HEK293 (cell line): Measurements from ENCODE around the gene NLRX1.

Experiments
- GLIS1 ChIP-seq: fragments of 450-650 bp; formaldehyde crosslinking; IDR thresholded peaks from 2 replicates; pipeline ENCODE4 v1.5.1; 2016; ENCODE audit warnings: missing biosample characterization, missing genetic modification characterization
- KLF10 ChIP-seq: fragments of 450-650 bp; IDR thresholded peaks from 2 replicates; pipeline ENCODE4 v1.5.1; 2018; ENCODE audit warnings: missing biosample characterization, mild to moderate bottlenecking, missing genetic modification characterization
- MEIS1 ChIP-seq: sonication (generic); formaldehyde crosslinking; IDR thresholded peaks from 2 replicates; pipeline ENCODE4 v1.8.1; 2022; ENCODE audit warnings: missing genetic modification reagents, mild to moderate bottlenecking, borderline replicate concordance
- SALL2 ChIP-seq: fragments of 450-650 bp; formaldehyde crosslinking; IDR thresholded peaks from 2 replicates; pipeline ENCODE4 v1.5.0; 2017; ENCODE audit warnings: missing biosample characterization, mild to moderate bottlenecking, missing genetic modification characterization, borderline replicate concordance
- ZEB2 ChIP-seq: fragments of 450-650 bp; formaldehyde crosslinking; IDR thresholded peaks from 2 replicates; pipeline ENCODE4 v1.5.1; 2016; ENCODE audit warnings: missing biosample characterization, missing genetic modification characterization
- ZNF10 ChIP-seq: fragments of 450-650 bp; formaldehyde crosslinking; IDR thresholded peaks from 2 replicates; pipeline ENCODE4 v1.5.1; 2017; ENCODE audit warnings: missing biosample characterization, missing genetic modification characterization
- ZNF138 ChIP-seq: fragments of 450-650 bp; formaldehyde crosslinking; IDR thresholded peaks from 2 replicates; pipeline ENCODE4 v1.5.1; 2016; ENCODE audit warnings: missing biosample characterization, missing genetic modification characterization, borderline replicate concordance
- ZNF19 ChIP-seq: fragments of 450-650 bp; formaldehyde crosslinking; IDR thresholded peaks from 2 replicates; pipeline ENCODE4; 2016; ENCODE audit warnings: missing biosample characterization, missing genetic modification characterization, low read depth
- ZNF350 ChIP-seq: fragments of 450-650 bp; formaldehyde crosslinking; IDR thresholded peaks from 2 replicates; pipeline ENCODE4 v1.5.0; 2017; ENCODE audit warnings: missing biosample characterization, mild to moderate bottlenecking, missing genetic modification characterization
- ZNF391 ChIP-seq: fragments of 450-650 bp; formaldehyde crosslinking; IDR thresholded peaks from 2 replicates; pipeline ENCODE4 v1.5.1; 2016; ENCODE audit warnings: low read depth, missing biosample characterization, missing genetic modification characterization, borderline replicate concordance
- ZNF416 ChIP-seq: fragments of 450-650 bp; formaldehyde crosslinking; IDR thresholded peaks from 2 replicates; pipeline ENCODE4 v1.5.1; 2016; ENCODE audit warnings: missing biosample characterization, missing genetic modification characterization
- ZNF548 ChIP-seq: fragments of 450-650 bp; formaldehyde crosslinking; IDR thresholded peaks from 2 replicates; pipeline ENCODE4 v1.5.1; 2016; ENCODE audit warnings: missing biosample characterization, missing genetic modification characterization
- ZNF658 ChIP-seq: fragments of 450-650 bp; formaldehyde crosslinking; IDR thresholded peaks from 2 replicates; pipeline ENCODE4; 2016; ENCODE audit warnings: missing biosample characterization, missing genetic modification characterization
- ZNF670 ChIP-seq: fragments of 450-650 bp; formaldehyde crosslinking; IDR thresholded peaks from 2 replicates; pipeline ENCODE4 v1.5.1; 2016; ENCODE audit warnings: missing biosample characterization, missing genetic modification characterization, low read depth
- ZNF707 ChIP-seq: fragments of 450-650 bp; formaldehyde crosslinking; IDR thresholded peaks from 2 replicates; pipeline ENCODE4 v1.5.1; 2016; ENCODE audit warnings: missing biosample characterization, missing genetic modification characterization
- TF ChIP-seq, protein P1 (sequence below): fragments of 450-650 bp; formaldehyde crosslinking; IDR thresholded peaks from 2 replicates; pipeline ENCODE4 v1.5.1; 2016; ENCODE audit warnings: missing biosample characterization, missing genetic modification characterization, borderline replicate concordance
- TF ChIP-seq, protein P2 (sequence below): fragments of 450-650 bp; formaldehyde crosslinking; IDR thresholded peaks from 2 replicates; pipeline ENCODE4 v1.5.1; 2016; ENCODE audit warnings: missing biosample characterization, missing genetic modification characterization
- TF ChIP-seq, protein P3 (sequence below): fragments of 450-650 bp; formaldehyde crosslinking; IDR thresholded peaks from 2 replicates; pipeline ENCODE4 v1.5.1; 2017; ENCODE audit warnings: missing biosample characterization, mild to moderate bottlenecking, missing genetic modification characterization, moderate library complexity
- TF ChIP-seq, protein P4 (sequence below): fragments of 450-650 bp; formaldehyde crosslinking; optimal IDR thresholded peaks from 2 replicates; pipeline ENCODE3; 2016; ENCODE audit warnings: missing biosample characterization, mild to moderate bottlenecking, missing genetic modification characterization
- TF ChIP-seq, protein P5 (sequence below): fragments of 450-650 bp; IDR thresholded peaks from 2 replicates; pipeline ENCODE4 v1.5.1; 2018; ENCODE audit warnings: missing biosample characterization, missing genetic modification characterization

The NLRX1 gene

DNA sequence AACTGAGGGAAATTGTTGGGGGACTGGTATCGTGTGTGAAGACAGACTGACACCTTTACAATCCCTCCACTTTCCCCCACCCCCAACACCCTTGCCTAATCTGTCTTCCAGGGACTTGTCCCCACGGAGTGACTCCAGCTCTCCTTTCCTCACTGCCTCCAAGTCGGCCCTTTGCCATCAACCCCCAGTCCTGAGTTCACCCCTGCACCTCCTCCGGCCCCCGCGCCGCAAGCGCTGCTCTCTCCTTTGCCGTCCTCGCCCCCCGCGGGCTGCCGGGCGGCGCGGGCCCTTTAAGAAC, 19.9 kb upstream of the NLRX1 start (continued):
- TF ChIP-seq, protein P1, sequence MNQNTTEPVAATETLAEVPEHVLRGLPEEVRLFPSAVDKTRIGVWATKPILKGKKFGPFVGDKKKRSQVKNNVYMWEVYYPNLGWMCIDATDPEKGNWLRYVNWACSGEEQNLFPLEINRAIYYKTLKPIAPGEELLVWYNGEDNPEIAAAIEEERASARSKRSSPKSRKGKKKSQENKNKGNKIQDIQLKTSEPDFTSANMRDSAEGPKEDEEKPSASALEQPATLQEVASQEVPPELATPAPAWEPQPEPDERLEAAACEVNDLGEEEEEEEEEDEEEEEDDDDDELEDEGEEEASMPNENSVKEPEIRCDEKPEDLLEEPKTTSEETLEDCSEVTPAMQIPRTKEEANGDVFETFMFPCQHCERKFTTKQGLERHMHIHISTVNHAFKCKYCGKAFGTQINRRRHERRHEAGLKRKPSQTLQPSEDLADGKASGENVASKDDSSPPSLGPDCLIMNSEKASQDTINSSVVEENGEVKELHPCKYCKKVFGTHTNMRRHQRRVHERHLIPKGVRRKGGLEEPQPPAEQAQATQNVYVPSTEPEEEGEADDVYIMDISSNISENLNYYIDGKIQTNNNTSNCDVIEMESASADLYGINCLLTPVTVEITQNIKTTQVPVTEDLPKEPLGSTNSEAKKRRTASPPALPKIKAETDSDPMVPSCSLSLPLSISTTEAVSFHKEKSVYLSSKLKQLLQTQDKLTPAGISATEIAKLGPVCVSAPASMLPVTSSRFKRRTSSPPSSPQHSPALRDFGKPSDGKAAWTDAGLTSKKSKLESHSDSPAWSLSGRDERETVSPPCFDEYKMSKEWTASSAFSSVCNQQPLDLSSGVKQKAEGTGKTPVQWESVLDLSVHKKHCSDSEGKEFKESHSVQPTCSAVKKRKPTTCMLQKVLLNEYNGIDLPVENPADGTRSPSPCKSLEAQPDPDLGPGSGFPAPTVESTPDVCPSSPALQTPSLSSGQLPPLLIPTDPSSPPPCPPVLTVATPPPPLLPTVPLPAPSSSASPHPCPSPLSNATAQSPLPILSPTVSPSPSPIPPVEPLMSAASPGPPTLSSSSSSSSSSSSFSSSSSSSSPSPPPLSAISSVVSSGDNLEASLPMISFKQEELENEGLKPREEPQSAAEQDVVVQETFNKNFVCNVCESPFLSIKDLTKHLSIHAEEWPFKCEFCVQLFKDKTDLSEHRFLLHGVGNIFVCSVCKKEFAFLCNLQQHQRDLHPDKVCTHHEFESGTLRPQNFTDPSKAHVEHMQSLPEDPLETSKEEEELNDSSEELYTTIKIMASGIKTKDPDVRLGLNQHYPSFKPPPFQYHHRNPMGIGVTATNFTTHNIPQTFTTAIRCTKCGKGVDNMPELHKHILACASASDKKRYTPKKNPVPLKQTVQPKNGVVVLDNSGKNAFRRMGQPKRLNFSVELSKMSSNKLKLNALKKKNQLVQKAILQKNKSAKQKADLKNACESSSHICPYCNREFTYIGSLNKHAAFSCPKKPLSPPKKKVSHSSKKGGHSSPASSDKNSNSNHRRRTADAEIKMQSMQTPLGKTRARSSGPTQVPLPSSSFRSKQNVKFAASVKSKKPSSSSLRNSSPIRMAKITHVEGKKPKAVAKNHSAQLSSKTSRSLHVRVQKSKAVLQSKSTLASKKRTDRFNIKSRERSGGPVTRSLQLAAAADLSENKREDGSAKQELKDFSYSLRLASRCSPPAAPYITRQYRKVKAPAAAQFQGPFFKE (tag by site-specific recombination) = no peak
- no peak for TF ChIP-seq ZNF670
- no peak for TF ChIP-seq ZNF19 (tag by site-specific recombination)
- TF ChIP-seq ZNF658 (tag by site-specific recombination) = no peak
- no peak for TF ChIP-seq ZNF416 (tag by site-specific recombination)
- no peak for TF ChIP-seq ZNF350 (tag by site-specific recombination)
- TF ChIP-seq, protein P2, sequence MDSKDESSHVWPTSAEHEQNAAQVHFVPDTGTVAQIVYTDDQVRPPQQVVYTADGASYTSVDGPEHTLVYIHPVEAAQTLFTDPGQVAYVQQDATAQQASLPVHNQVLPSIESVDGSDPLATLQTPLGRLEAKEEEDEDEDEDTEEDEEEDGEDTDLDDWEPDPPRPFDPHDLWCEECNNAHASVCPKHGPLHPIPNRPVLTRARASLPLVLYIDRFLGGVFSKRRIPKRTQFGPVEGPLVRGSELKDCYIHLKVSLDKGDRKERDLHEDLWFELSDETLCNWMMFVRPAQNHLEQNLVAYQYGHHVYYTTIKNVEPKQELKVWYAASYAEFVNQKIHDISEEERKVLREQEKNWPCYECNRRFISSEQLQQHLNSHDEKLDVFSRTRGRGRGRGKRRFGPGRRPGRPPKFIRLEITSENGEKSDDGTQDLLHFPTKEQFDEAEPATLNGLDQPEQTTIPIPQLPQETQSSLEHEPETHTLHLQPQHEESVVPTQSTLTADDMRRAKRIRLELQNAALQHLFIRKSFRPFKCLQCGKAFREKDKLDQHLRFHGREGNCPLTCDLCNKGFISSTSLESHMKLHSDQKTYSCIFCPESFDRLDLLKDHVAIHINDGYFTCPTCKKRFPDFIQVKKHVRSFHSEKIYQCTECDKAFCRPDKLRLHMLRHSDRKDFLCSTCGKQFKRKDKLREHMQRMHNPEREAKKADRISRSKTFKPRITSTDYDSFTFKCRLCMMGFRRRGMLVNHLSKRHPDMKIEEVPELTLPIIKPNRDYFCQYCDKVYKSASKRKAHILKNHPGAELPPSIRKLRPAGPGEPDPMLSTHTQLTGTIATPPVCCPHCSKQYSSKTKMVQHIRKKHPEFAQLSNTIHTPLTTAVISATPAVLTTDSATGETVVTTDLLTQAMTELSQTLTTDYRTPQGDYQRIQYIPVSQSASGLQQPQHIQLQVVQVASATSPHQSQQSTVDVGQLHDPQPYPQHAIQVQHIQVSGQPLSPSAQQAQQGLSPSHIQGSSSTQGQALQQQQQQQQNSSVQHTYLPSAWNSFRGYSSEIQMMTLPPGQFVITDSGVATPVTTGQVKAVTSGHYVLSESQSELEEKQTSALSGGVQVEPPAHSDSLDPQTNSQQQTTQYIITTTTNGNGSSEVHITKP (tag by site-specific recombination) = no peak
- TF ChIP-seq ZNF391 (tag by site-specific recombination) = no peak; the same call in 1 of the 2 replicates
- TF ChIP-seq, protein P3, sequence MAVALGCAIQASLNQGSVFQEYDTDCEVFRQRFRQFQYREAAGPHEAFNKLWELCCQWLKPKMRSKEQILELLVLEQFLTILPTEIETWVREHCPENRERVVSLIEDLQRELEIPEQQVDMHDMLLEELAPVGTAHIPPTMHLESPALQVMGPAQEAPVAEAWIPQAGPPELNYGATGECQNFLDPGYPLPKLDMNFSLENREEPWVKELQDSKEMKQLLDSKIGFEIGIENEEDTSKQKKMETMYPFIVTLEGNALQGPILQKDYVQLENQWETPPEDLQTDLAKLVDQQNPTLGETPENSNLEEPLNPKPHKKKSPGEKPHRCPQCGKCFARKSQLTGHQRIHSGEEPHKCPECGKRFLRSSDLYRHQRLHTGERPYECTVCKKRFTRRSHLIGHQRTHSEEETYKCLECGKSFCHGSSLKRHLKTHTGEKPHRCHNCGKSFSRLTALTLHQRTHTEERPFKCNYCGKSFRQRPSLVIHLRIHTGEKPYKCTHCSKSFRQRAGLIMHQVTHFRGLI = no peak
- TF ChIP-seq ZNF707 (tag by site-specific recombination) = no peak
- TF ChIP-seq, protein P4, sequence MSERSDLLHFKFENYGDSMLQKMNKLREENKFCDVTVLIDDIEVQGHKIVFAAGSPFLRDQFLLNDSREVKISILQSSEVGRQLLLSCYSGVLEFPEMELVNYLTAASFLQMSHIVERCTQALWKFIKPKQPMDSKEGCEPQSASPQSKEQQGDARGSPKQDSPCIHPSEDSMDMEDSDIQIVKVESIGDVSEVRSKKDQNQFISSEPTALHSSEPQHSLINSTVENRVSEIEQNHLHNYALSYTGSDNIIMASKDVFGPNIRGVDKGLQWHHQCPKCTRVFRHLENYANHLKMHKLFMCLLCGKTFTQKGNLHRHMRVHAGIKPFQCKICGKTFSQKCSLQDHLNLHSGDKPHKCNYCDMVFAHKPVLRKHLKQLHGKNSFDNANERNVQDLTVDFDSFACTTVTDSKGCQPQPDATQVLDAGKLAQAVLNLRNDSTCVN (tag by site-specific recombination) = peak; percentile 76
- no peak for TF ChIP-seq MEIS1
- TF ChIP-seq GLIS1 (tag by site-specific recombination) = peak; percentile 77
- TF ChIP-seq SALL2 (tag by site-specific recombination) = no peak
- no peak for TF ChIP-seq ZNF10 (tag by site-specific recombination)
- peak; percentile 52; the same call in 1 of the 2 replicates for TF ChIP-seq ZEB2
- TF ChIP-seq KLF10 (tag by site-specific recombination) = no peak
- TF ChIP-seq, protein P5, sequence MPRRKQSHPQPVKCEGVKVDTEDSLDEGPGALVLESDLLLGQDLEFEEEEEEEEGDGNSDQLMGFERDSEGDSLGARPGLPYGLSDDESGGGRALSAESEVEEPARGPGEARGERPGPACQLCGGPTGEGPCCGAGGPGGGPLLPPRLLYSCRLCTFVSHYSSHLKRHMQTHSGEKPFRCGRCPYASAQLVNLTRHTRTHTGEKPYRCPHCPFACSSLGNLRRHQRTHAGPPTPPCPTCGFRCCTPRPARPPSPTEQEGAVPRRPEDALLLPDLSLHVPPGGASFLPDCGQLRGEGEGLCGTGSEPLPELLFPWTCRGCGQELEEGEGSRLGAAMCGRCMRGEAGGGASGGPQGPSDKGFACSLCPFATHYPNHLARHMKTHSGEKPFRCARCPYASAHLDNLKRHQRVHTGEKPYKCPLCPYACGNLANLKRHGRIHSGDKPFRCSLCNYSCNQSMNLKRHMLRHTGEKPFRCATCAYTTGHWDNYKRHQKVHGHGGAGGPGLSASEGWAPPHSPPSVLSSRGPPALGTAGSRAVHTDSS (tag by site-specific recombination) = no peak
- TF ChIP-seq ZNF138 (tag by site-specific recombination) = no peak
- no peak for TF ChIP-seq ZNF548 (tag by site-specific recombination)
- TF ChIP-seq, all 188 proteins: peak for 10
